SK-N-SH (cell line): Measurements from ENCODE around the gene SLC2A8. TPM values are rescaled to one million over a fixed set of nuclear protein-coding genes. Genes with fewer than 3 reads are reported as not detected.

ENCODE experiments used
- CTCF ChIA-PET: fragments of 300-600, 350-600 bp; formaldehyde crosslinking; extraction: SDS; loops from one replicate; lab custom pipeline; 2021; lab: Yijun Ruan, JAX
- POLR2A ChIA-PET: fragments of 350-600 bp; sonication (Branson Sonifier 250); formaldehyde crosslinking; extraction: SDS; loops from one replicate; lab custom pipeline; 2020; ENCODE audit warnings: antibody characterized with exemption, inconsistent platforms; lab: Yijun Ruan, JAX
- DNase-seq: peaks from one replicate; pipeline ENCODE4 v3.0.0; 2012
- H2AFZ ChIP-seq: fragments of 200-600 bp; sonication (generic); 2 replicates; pipeline ENCODE4 v1.8.1; 2016; ENCODE audit warnings: antibody characterized with exemption, mild to moderate bottlenecking, low read depth
- H3F3A ChIP-seq: fragments of 200-600 bp; sonication (generic); replicated peaks from 2 replicates; pipeline ENCODE3; 2016; ENCODE audit warnings: antibody characterized with exemption, mild to moderate bottlenecking; ENCODE audit not compliant: insufficient read depth
- H3K27ac ChIP-seq, 2 experiments: fragments of 200-500 bp in 1 of 2; fragments of 200-600 bp in 1 of 2; sonication (Bioruptor generic) in 1 of 2; sonication (generic), shearing (Covaris generic) in 1 of 2; 2 replicates each; pipeline versions ENCODE4 v1.5.1 to v1.6.1; 2014 to 2016; ENCODE audit warnings: low read depth in 2 of 2, inconsistent platforms in 1 of 2, low read length in 1 of 2, mild to moderate bottlenecking in 1 of 2, mixed read lengths in 1 of 2
- H3K27me3 ChIP-seq: fragments of 200-600 bp; sonication (generic), shearing (Covaris generic); 2 replicates; pipeline ENCODE4 v1.6.1; 2016; ENCODE audit warnings: mixed run types; ENCODE audit not compliant: insufficient read depth
- H3K36me3 ChIP-seq, 2 experiments: fragments of 200-500 bp in 1 of 2; fragments of 200-600 bp in 1 of 2; sonication (Bioruptor generic) in 1 of 2; sonication (generic) in 1 of 2; replicated peaks in 1 of 2; 2 replicates each; pipeline versions ENCODE3 to v1.5.1; 2014 to 2016; ENCODE audit warnings: low read length in 1 of 2, mild to moderate bottlenecking in 1 of 2; ENCODE audit not compliant: insufficient read depth in 2 of 2, control insufficient read depth in 1 of 2
- H3K4me1 ChIP-seq, 2 experiments: fragments of 200-500 bp in 1 of 2; fragments of 200-600 bp in 1 of 2; sonication (Bioruptor generic) in 1 of 2; sonication (generic), shearing (Covaris generic) in 1 of 2; 2 replicates each; pipeline versions ENCODE4 v1.5.1 to v1.6.1; 2014 to 2016; ENCODE audit warnings: low read depth in 1 of 2, low read length in 1 of 2, mixed run types in 1 of 2; ENCODE audit not compliant: insufficient read depth in 2 of 2, control insufficient read depth in 1 of 2
- H3K4me2 ChIP-seq: fragments of 200-600 bp; sonication (generic), shearing (Covaris generic); 2 replicates; pipeline ENCODE4 v1.6.1; 2017; ENCODE audit warnings: mixed run types
- H3K4me3 ChIP-seq, 2 experiments: fragments of 200-500 bp in 1 of 2; fragments of 200-600 bp in 1 of 2; sonication (Bioruptor generic) in 1 of 2; sonication (generic), shearing (Covaris generic) in 1 of 2; 2 replicates each; pipeline versions ENCODE4 v1.5.1 to v1.8.1; 2014 to 2016; ENCODE audit warnings: low read depth in 2 of 2, inconsistent platforms in 1 of 2, low read length in 1 of 2, mild to moderate bottlenecking in 1 of 2, mixed read lengths in 1 of 2, moderate library complexity in 1 of 2
- H3K79me2 ChIP-seq: fragments of 200-600 bp; sonication (generic); 2 replicates; pipeline ENCODE4 v1.8.1; 2017; ENCODE audit warnings: mild to moderate bottlenecking; ENCODE audit not compliant: insufficient read depth
- H3K9ac ChIP-seq: fragments of 200-600 bp; sonication (generic); 2 replicates; pipeline ENCODE4 v1.6.1; 2017; ENCODE audit warnings: mixed run types
- H3K9me2 ChIP-seq: fragments of 200-600 bp; sonication (generic); 2 replicates; pipeline ENCODE4 v1.6.1; 2017; ENCODE audit warnings: mixed run types
- H3K9me3 ChIP-seq: fragments of 200-600 bp; sonication (generic); 2 replicates; pipeline ENCODE4 v1.6.1; 2017; ENCODE audit warnings: mixed run types, mild to moderate bottlenecking, moderate library complexity
- H4K20me1 ChIP-seq: fragments of 200-600 bp; sonication (generic); 2 replicates; pipeline ENCODE4 v1.6.1; 2017; ENCODE audit warnings: mild to moderate bottlenecking, mixed run types; ENCODE audit not compliant: insufficient read depth
- EP300 ChIP-seq, 2 experiments: IDR thresholded peaks; 2 replicates each; pipeline versions ENCODE4 v1.4.0 to v1.6.1; 2012; ENCODE audit warnings: borderline replicate concordance in 1 of 2, low read depth in 1 of 2, low read length in 1 of 2
- FOSL2 ChIP-seq: IDR thresholded peaks from 2 replicates; pipeline ENCODE4 v1.4.0; 2012; ENCODE audit warnings: low read depth, mild to moderate bottlenecking, moderate library complexity, borderline replicate concordance
- FOXJ3 ChIP-seq: sonication (generic); formaldehyde crosslinking; IDR thresholded peaks from 2 replicates; pipeline ENCODE4 v1.5.1; 2020; ENCODE audit warnings: mild to moderate bottlenecking, missing genetic modification reagents
- FOXM1 ChIP-seq: IDR thresholded peaks from 2 replicates; pipeline ENCODE4 v1.4.0; 2012; ENCODE audit warnings: low read depth, mild to moderate bottlenecking
- MAX ChIP-seq: IDR thresholded peaks from 2 replicates; pipeline ENCODE4 v1.4.0; 2012; ENCODE audit warnings: low read depth
- MXI1 ChIP-seq: IDR thresholded peaks from 2 replicates; pipeline ENCODE4 v1.6.1; 2012; ENCODE audit warnings: mild to moderate bottlenecking, low read depth, low read length, improper control_type of control experiment
- NFIC ChIP-seq: IDR thresholded peaks from 2 replicates; pipeline ENCODE4 v1.4.0; 2012; ENCODE audit warnings: borderline replicate concordance
- NRF1 ChIP-seq: IDR thresholded peaks from 2 replicates; pipeline ENCODE4 v1.6.1; 2012; ENCODE audit warnings: low read depth, mild to moderate bottlenecking, low read length
- PBX3 ChIP-seq: IDR thresholded peaks from 2 replicates; pipeline ENCODE4; 2012
- RAD21 ChIP-seq: IDR thresholded peaks from 2 replicates; pipeline ENCODE4 v1.6.1; 2012; ENCODE audit warnings: mild to moderate bottlenecking, low read length
- REST ChIP-seq: IDR thresholded peaks from 2 replicates; pipeline ENCODE4 v1.6.1; 2012; ENCODE audit warnings: mild to moderate bottlenecking, low read depth, low read length, moderate library complexity
- RFX5 ChIP-seq: IDR thresholded peaks from 2 replicates; pipeline ENCODE4 v1.6.1; 2012; ENCODE audit warnings: mild to moderate bottlenecking, improper control_type of control experiment, low read length
- RXRA ChIP-seq: IDR thresholded peaks from 2 replicates; pipeline ENCODE4 v1.4.0; 2012; ENCODE audit warnings: low read depth, mild to moderate bottlenecking, borderline replicate concordance
- SIN3A ChIP-seq: IDR thresholded peaks from 2 replicates; pipeline ENCODE4 v1.6.1; 2012; ENCODE audit warnings: low read depth, mild to moderate bottlenecking, low read length, moderate library complexity, borderline replicate concordance
- TAF1 ChIP-seq: IDR thresholded peaks from 2 replicates; pipeline ENCODE4 v1.6.1; 2012; ENCODE audit warnings: low read depth, mild to moderate bottlenecking, low read length, moderate library complexity, borderline replicate concordance
- TCF12 ChIP-seq: IDR thresholded peaks from 2 replicates; pipeline ENCODE4 v1.4.0; 2012
- TEAD4 ChIP-seq: IDR thresholded peaks from 2 replicates; pipeline ENCODE4 v1.4.0; 2012; ENCODE audit warnings: mild to moderate bottlenecking, borderline replicate concordance; ENCODE audit not compliant: insufficient read depth
- WGBS: methylation state at CpG from one replicate; pipeline ENCODE4 v1.1.6; 2017; ENCODE audit warnings: low lambda C conversion rate; 5-methylcytosine and 5-hydroxymethylcytosine counted together
- polyA plus RNA-seq, 3 experiments: library from polyadenylated mRNA; depleted of rRNA; stranded (reverse); fragments of >200 nt; gene quantifications; 2 replicates each; pipeline ENCODE4 v1.2.3, GENCODE V29; 2012
- TF ChIP-seq, protein P1 (sequence below): fragments of 200-600 bp; sonication (generic); IDR thresholded peaks from 2 replicates; pipeline ENCODE4 v1.6.1; 2017; ENCODE audit warnings: antibody characterized with exemption, mild to moderate bottlenecking, moderate library complexity
- TF ChIP-seq, protein P2 (sequence below): fragments of 150-350 bp; IDR thresholded peaks from 2 replicates; pipeline ENCODE4 v1.6.1; 2016; ENCODE audit warnings: mild to moderate bottlenecking, low read depth, low read length
- TF ChIP-seq, protein P3 (sequence below): IDR thresholded peaks from 2 replicates; pipeline ENCODE4 v1.4.0; 2012; ENCODE audit warnings: low read depth, borderline replicate concordance

Gene SLC2A8
- polyA plus RNA-seq, 1 of the 3 experiments (the other 2 are of a cell fraction) = 15.1 TPM

- Histone ChIP-seq H3F3A (peaks cover 4% of the 10 kb centered on the region), H3K79me2 (peaks cover 37% of the 10 kb centered on the region), H3K9ac (no peak overlapping the region), H3K4me3 (no peak overlapping the region), H3K27me3 (no peaks in the 10 kb centered on the region), H2AFZ (no peak overlapping the region), H3K36me3 (no peaks in the 10 kb centered on the region), H3K4me2 (no peak overlapping the region), H4K20me1 (peaks cover 10% of the 10 kb centered on the region; the same call in 1 of the 2 replicates), H3K4me1 (peaks cover 7 to 25% of the 10 kb centered on the region in 2 experiments; a peak in 3 of 4 replicates), H3K9me3 (no peaks in the 10 kb centered on the region), H3K9me2 (no peaks in the 10 kb centered on the region), H3K27ac (no peak overlapping the region)
- ChIA-PET POLR2A (interaction anchor here (0.8 kb wide), 1 partner anchor 197 kb away, joined by 4 read pairs; no protein-coding TSS in a partner anchor), CTCF (no interaction called here)
- no peak for DNase-seq
- WGBS = 84% methylated on average over 7 of the region's 7 CpGs
- TF ChIP-seq, protein P1, sequence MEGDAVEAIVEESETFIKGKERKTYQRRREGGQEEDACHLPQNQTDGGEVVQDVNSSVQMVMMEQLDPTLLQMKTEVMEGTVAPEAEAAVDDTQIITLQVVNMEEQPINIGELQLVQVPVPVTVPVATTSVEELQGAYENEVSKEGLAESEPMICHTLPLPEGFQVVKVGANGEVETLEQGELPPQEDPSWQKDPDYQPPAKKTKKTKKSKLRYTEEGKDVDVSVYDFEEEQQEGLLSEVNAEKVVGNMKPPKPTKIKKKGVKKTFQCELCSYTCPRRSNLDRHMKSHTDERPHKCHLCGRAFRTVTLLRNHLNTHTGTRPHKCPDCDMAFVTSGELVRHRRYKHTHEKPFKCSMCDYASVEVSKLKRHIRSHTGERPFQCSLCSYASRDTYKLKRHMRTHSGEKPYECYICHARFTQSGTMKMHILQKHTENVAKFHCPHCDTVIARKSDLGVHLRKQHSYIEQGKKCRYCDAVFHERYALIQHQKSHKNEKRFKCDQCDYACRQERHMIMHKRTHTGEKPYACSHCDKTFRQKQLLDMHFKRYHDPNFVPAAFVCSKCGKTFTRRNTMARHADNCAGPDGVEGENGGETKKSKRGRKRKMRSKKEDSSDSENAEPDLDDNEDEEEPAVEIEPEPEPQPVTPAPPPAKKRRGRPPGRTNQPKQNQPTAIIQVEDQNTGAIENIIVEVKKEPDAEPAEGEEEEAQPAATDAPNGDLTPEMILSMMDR = no peak
- no peak for TF ChIP-seq MXI1
- TF ChIP-seq RFX5 = no peak
- no peak for TF ChIP-seq MAX
- TF ChIP-seq NFIC = no peak
- no peak for TF ChIP-seq EP300 (IDR thresholded peaks at IDR 0.05; ENCODE audit: borderline replicate concordance in 1 of 2, low read depth in 1 of 2, low read length in 1 of 2)
- no peak for TF ChIP-seq PBX3
- TF ChIP-seq TCF12 = no peak
- TF ChIP-seq TAF1 = no peak
- no peak for TF ChIP-seq FOSL2
- TF ChIP-seq TEAD4 = no peak
- TF ChIP-seq FOXJ3 (CRISPR knock-in tag) = no peak
- TF ChIP-seq RXRA = no peak
- TF ChIP-seq, protein P2, sequence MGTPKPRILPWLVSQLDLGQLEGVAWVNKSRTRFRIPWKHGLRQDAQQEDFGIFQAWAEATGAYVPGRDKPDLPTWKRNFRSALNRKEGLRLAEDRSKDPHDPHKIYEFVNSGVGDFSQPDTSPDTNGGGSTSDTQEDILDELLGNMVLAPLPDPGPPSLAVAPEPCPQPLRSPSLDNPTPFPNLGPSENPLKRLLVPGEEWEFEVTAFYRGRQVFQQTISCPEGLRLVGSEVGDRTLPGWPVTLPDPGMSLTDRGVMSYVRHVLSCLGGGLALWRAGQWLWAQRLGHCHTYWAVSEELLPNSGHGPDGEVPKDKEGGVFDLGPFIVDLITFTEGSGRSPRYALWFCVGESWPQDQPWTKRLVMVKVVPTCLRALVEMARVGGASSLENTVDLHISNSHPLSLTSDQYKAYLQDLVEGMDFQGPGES = no peak
- TF ChIP-seq REST = no peak
- no peak for TF ChIP-seq SIN3A
- no peak for TF ChIP-seq RAD21
- TF ChIP-seq, protein P3, sequence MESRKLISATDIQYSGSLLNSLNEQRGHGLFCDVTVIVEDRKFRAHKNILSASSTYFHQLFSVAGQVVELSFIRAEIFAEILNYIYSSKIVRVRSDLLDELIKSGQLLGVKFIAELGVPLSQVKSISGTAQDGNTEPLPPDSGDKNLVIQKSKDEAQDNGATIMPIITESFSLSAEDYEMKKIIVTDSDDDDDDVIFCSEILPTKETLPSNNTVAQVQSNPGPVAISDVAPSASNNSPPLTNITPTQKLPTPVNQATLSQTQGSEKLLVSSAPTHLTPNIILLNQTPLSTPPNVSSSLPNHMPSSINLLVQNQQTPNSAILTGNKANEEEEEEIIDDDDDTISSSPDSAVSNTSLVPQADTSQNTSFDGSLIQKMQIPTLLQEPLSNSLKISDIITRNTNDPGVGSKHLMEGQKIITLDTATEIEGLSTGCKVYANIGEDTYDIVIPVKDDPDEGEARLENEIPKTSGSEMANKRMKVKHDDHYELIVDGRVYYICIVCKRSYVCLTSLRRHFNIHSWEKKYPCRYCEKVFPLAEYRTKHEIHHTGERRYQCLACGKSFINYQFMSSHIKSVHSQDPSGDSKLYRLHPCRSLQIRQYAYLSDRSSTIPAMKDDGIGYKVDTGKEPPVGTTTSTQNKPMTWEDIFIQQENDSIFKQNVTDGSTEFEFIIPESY = no peak
- no peak for TF ChIP-seq NRF1
- no peak for TF ChIP-seq FOXM1
Measured at GRCh38 chr9:127421057-127421456, 24.1 kb downstream of the SLC2A8 start.
